Activated CD8-positive, alpha-beta memory T cell treated with anti-CD3 and anti-CD28 coated beads for 1 hour (primary cell): ENCODE data around the gene BLACAT1.
"Not testable (repeated sequence)": the region's sequence is repeated elsewhere in the genome, so short reads cannot be mapped to it uniquely, and the experiment has no call there.

Experiments used
- DNase-seq, 2 donors: peaks; one replicate each; pipeline ENCODE4 v3.0.0-alpha.2; 2020; ENCODE audit warnings: low read depth in 1 of 2; ENCODE audit errors: extremely low read depth in 1 of 2

The BLACAT1 gene

DNA sequence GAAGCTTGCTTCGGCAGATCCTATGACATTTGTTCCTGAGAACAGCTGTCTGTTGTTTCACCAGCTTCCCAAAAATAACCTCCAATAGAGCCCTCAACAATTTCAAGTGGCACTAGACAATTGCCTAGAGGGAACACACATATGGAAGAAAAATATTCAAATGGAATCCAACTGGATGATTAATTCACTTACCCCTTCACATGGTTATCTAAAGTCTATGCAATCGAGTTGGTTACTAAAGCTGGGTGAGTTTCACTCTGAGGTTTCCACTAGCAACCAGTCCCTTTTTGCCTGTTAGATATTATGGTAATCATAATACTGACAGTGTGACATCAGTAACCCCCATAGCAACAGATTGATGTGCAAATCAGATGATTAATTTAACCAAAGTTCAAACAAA is 34.0 kb downstream of the BLACAT1 start, which contains the start of gene LEMD1:
Gene LEMD1 (minus strand): TSS at position 259 of the 400 bp plus-strand sequence. CDS start 1,520 bp downstream, outside the sequence.
- DNase-seq, result no peak

DNA sequence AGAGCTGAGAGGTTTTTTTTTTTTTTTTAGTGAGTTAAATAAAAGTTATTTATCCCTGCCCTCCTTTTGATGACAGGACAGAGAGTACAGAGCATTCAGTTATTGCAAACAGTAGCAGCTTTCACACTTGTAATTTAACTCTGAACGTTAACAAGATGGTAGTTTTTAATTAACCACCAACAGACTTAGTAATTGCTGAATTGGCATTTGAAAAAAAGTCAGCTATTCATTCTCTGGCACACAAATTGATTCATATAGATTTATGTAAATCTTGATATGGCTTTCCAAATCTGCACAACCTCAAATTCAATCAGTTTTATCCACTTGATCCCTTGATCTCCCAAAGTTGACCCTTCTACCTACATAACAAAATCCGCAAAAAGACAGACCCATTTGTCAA is 34.9 kb downstream of the BLACAT1 start:
- no peak for DNase-seq

DNA sequence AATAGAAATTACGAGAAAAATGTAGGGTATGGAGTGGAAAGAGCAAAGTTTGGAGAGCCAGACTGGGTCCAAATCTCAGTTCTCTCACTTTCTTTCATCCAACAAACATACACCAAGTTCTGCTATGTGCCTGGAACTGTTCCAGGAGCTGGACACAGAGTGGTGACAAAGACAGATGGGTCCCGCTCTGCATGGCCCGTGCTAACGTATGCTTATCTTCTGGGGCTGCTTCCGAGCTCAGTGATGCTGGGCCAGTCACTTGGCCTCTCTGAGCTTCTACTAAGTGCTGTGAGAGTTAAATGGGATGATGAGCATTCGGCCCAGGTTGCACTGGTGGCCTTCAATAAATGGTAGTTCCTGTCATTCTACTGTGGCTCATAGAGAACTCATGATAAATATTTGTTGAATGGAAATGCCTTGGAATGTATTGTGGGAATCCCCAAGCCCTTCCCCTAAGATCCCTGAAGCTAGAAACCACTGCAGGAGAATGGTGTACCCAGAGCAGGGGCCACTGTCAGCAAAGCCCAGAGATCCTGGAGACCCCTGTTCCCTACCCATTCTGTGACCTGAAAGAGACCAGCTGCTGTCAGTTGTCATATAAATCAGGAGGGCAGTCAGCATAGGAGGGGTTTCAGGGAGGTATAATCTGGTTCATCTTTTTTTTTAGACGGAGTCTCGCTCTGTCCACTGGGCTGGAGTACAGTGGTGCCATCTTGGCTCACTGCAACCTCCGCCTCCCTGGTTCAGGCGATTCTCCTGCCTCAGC is 37.8 kb downstream of the BLACAT1 start:
- no peak for DNase-seq

DNA sequence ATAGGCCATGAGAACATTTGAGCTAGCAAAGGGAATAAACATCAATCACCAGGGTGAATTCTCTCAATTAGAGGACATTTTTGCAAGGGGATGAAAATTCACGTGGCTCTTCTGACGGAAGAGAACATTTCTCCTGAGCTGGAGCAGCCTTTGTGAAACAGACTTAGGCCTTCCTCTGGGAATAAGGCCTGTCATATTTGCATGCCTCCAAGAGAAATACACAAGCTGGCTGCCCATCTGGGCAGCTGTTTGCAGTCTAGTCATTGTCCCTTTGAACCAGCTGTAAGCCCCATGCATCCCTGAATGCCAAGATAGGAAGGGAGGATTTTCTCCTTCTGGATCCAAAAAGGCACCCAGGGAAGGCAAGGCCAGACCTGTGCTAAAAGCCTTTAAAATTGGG is 39.5 kb downstream of the BLACAT1 start:
- DNase-seq, result no peak

DNA sequence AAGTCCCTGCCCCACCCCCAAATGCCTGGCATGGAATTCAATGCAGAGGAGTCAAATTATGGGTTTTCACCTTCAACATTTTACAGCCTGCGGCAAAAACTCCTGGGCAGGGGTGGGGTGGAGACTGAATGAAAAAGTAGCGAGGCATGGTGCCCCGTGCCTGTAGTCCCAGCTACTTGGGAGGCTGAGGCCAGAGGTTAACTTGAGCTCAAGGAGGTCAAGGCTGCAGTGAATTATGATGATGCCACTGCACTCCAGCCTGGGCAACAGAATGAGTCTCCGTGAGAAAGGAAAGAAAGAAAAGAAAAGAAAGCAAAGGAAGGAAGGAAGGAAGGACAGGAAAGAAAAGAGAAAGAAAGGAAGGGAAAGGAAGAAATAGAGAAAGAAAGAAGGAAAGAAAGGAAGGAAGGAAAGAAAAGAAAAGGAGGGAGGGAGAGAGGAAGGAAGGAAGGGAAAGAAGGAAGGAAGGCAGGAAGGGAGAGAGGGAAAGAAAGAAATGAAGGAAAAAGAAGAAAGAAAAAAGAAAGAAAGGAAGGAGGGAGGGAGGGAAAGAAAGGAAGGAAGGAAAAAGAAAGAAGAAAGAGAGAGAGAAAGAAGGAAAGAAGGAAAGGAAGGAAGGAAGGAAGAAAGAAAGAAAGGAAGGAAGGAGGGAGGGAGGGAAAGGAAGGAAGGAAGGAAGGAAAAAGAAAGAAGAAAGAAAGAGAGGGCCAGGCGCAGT is 45.1 kb downstream of the BLACAT1 start:
- DNase-seq, result no peak

DNA sequence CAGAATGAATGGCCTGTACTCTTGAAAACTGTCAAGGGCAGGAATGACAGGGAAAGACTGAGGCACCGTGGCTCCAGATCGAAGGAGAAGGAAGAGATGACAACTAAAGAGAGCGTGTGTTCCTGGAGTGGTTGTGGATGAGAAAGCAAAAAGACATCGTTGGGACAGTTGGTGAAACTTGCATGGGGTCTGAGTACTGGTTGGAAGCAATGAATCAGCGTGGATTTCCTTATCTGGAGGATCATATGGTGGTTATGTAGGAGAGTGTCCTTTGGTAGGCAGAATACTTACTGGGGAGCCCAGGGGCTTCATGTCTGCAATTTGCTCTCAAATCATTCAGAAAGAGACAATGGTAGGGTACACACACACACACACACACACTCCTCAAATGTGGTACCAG is 47.9 kb downstream of the BLACAT1 start:
- no peak for DNase-seq

DNA sequence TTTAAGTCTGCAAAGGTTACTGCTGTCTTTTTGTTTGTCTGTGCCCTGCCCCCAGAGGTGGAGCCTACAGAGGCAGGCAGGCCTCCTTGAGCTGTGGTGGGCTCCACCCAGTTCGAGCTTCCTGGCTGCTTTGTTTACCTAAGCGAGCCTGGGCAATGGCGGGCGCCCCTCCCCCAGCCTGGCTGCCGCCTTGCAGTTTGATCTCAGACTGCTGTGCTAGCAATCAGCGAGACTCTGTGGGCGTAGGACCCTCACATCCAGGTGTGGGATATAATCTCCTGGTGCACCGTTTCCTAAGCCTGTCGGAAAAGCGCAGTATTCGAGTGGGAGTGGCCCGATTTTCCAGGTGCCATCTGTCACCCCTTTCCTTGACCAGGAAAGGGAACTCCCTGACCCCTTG is 49.6 kb downstream of the BLACAT1 start:
- DNase-seq, result not testable (repeated sequence)
